Panc1 (cell line): Measurements from ENCODE around the gene COMMD9. TPM values are rescaled to one million over a fixed set of nuclear protein-coding genes. Genes with fewer than 3 reads are reported as not detected.

Source experiments
- ATAC-seq: fragments of 200-7000 bp; cut with Tn5 transposase; 2 replicates; pipeline ENCODE4 v1.9.1; 2020; ENCODE audit warnings: mild to moderate bottlenecking, moderate library complexity
- BruUV-seq: library from RNA; stranded (reverse); fragments of 400-500 nt; replicated peaks from 2 replicates; lab custom pipeline; 2021; lab: Mats Ljungman, UMichigan
- CTCF ChIA-PET: fragments of 300-600 bp; sonication (Branson Sonifier 250); formaldehyde crosslinking; loops from one replicate; lab custom pipeline; 2022; ENCODE audit warnings: antibody characterized with exemption; lab: Charles Lee
- POLR2A ChIA-PET: fragments of 300-600 bp; sonication (Branson Sonifier 250); formaldehyde crosslinking; loops from one replicate; lab custom pipeline; 2022; ENCODE audit warnings: antibody characterized with exemption; lab: Charles Lee
- DNase-seq: peaks from one replicate; pipeline ENCODE4 v3.0.0-alpha.2; 2010; ENCODE audit warnings: low read depth, low spot score
- H3K27ac ChIP-seq: 2 replicates; pipeline ENCODE4 v1.5.1; 2011; ENCODE audit warnings: mild to moderate bottlenecking, low read length, inconsistent platforms
- H3K27me3 ChIP-seq: fragments of 200-500 bp; sonication (Bioruptor generic); 2 replicates; pipeline ENCODE4 v1.6.0; 2014; ENCODE audit warnings: low read length, inconsistent platforms; ENCODE audit not compliant: control insufficient read depth, insufficient read depth
- H3K36me3 ChIP-seq: fragments of 200-500 bp; sonication (Bioruptor generic); 2 replicates; pipeline ENCODE4 v1.5.1; 2014; ENCODE audit warnings: inconsistent platforms, mild to moderate bottlenecking, low read length, moderate library complexity; ENCODE audit not compliant: control insufficient read depth, insufficient read depth
- H3K4me1 ChIP-seq: 2 replicates; pipeline ENCODE4 v1.5.1; 2011; ENCODE audit warnings: inconsistent platforms, mild to moderate bottlenecking, low read length, moderate library complexity; ENCODE audit not compliant: control insufficient read depth, insufficient read depth
- H3K4me3 ChIP-seq, 2 experiments: 2 replicates each; pipeline ENCODE4 v1.5.1; 2011 to 2012; ENCODE audit warnings: low read depth in 2 of 2, low read length in 2 of 2, mild to moderate bottlenecking in 2 of 2, inconsistent platforms in 1 of 2, moderate library complexity in 1 of 2
- H3K9me3 ChIP-seq: fragments of 200-500 bp; sonication (Bioruptor generic); 2 replicates; pipeline ENCODE4 v1.5.1; 2014; ENCODE audit warnings: low read depth, mild to moderate bottlenecking, inconsistent platforms, low read length, moderate library complexity; ENCODE audit not compliant: control insufficient read depth, insufficient read depth
- CTCF ChIP-seq: fragments of 450-650 bp; IDR thresholded peaks from 2 replicates; pipeline ENCODE4 v1.5.1; 2017; ENCODE audit warnings: mild to moderate bottlenecking
- POLR2AphosphoS5 ChIP-seq: IDR thresholded peaks from 2 replicates; pipeline ENCODE4 v1.6.1; 2012; ENCODE audit warnings: mild to moderate bottlenecking, low read depth, low read length, moderate library complexity
- REST ChIP-seq, 2 experiments: IDR thresholded peaks; 2 replicates each; pipeline ENCODE4 v1.6.1; 2011 to 2012; ENCODE audit warnings: low read depth in 2 of 2, control low read depth in 1 of 2, low read length in 1 of 2, mild to moderate bottlenecking in 1 of 2, moderate library complexity in 1 of 2; ENCODE audit not compliant: insufficient read depth in 1 of 2
- SIN3A ChIP-seq: IDR thresholded peaks from 2 replicates; pipeline ENCODE4 v1.6.1; 2012; ENCODE audit warnings: low read depth, mild to moderate bottlenecking, low read length, moderate library complexity, borderline replicate concordance; ENCODE audit not compliant: insufficient read depth
- TCF7L2 ChIP-seq: IDR thresholded peaks from 2 replicates; pipeline ENCODE4 v1.6.1; 2011; ENCODE audit warnings: mild to moderate bottlenecking, low read depth, low read length, inconsistent platforms
- in situ Hi-C: cut with HindIII; loops from 2 replicates; pipeline ENCODE4 v1.10.0; 2016; ENCODE audit warnings: low sequenced_read_pairs, low pct_unique_long_range_greater_than_20kb
- intact Hi-C: fragments of 100-400 bp; cut with micrococcal nuclease; formaldehyde crosslinking; loops from one replicate; pipeline ENCODE4 v1.10.0; 2022; ENCODE audit not compliant: unreplicated experiment
- total RNA-seq: library from RNA; stranded (reverse); gene quantifications from one replicate; pipeline ENCODE4 v1.2.1, GENCODE V29; 2021; ENCODE audit not compliant: unreplicated experiment

COMMD9 gene
- total RNA-seq, 1 experiment from 2014 or later: 41.8 TPM

GRCh38 chr11:36273110-36273509 lies 16.1 kb downstream of the COMMD9 start:
- in situ Hi-C loops: no loop called here
- H3K4me1 ChIP-seq: no peaks in the 10 kb centered on the region

GRCh38 chr11:36271794-36272407 lies 17.3 kb downstream of the COMMD9 start:
- TF ChIP-seq SIN3A (no peak), POLR2AphosphoS5 (no peak), CTCF (no peak), TCF7L2 (no peak), REST (IDR thresholded peaks at IDR 0.05; ENCODE audit: insufficient read depth in 1 of 2, low read depth in 2 of 2, low read length in 1 of 2) (no peak)
- intact Hi-C loops: no loop called here
- ATAC-seq: no peak

More at GRCh38 chr11:36273110-36273509, 16.1 kb downstream of the COMMD9 start:
- BruUV-seq: no TSS peak
- Histone ChIP-seq H3K27ac (no peak overlapping the region), H3K27me3 (no peaks in the 10 kb centered on the region), H3K4me3 (no peak overlapping the region), H3K9me3 (no peaks in the 10 kb centered on the region), H3K36me3 (no peaks in the 10 kb centered on the region)
- CTCF ChIA-PET: no interaction called here
- intact Hi-C loops: no loop called here
- ATAC-seq (no peak), DNase-seq (no peak)
- TF ChIP-seq POLR2AphosphoS5 (no peak), TCF7L2 (no peak)
- POLR2A ChIA-PET: no interaction called here

GRCh38 chr11:36270701-36271100 lies 18.5 kb downstream of the COMMD9 start:
- CTCF ChIA-PET: no interaction called here
- Histone ChIP-seq H3K27ac (no peak overlapping the region), H3K27me3 (no peaks in the 10 kb centered on the region), H3K4me1 (no peaks in the 10 kb centered on the region), H3K36me3 (no peaks in the 10 kb centered on the region), H3K4me3 (no peak overlapping the region), H3K9me3 (no peaks in the 10 kb centered on the region)
- DNase-seq (no peak), ATAC-seq (no peak)
- intact Hi-C loops: no loop called here
- in situ Hi-C loops: no loop called here
- POLR2A ChIA-PET: no interaction called here
- no peak for TF ChIP-seq REST (IDR thresholded peaks at IDR 0.05; ENCODE audit: insufficient read depth in 1 of 2, low read depth in 2 of 2, low read length in 1 of 2)
- no peak for TF ChIP-seq CTCF
- no peak for TF ChIP-seq SIN3A
- no peak for TF ChIP-seq POLR2AphosphoS5
- TF ChIP-seq TCF7L2: no peak
- BruUV-seq: no TSS peak

More at GRCh38 chr11:36271794-36272407, 17.3 kb downstream of the COMMD9 start:
- H3K4me1 ChIP-seq: no peaks in the 10 kb centered on the region
- H3K4me3 ChIP-seq: no peak overlapping the region
- no TSS peak for BruUV-seq
- in situ Hi-C loops: no loop called here
- no peaks in the 10 kb centered on the region for H3K36me3 ChIP-seq
- CTCF ChIA-PET: no interaction called here
- H3K27me3 ChIP-seq: no peaks in the 10 kb centered on the region
- DNase-seq: no peak
- POLR2A ChIA-PET: no interaction called here
- H3K9me3 ChIP-seq: no peaks in the 10 kb centered on the region
- H3K27ac ChIP-seq: no peak overlapping the region
